ENCODE measurements around the gene NCK2. TPM values are rescaled to one million over a fixed set of nuclear protein-coding genes. Genes with fewer than 3 reads are reported as not detected.
"Not testable (repeated sequence)": the region's sequence is repeated elsewhere in the genome, so short reads cannot be mapped to it uniquely, and the experiment has no call there.

NCK2 gene
- polyA plus RNA-seq, 1 of the 3 experiments (the other 2 are of a cell fraction) = 42.8 TPM

- Histone ChIP-seq H3K4me1 (ENCODE audit: control insufficient read depth in 1 of 2, insufficient read depth in 2 of 2, low read depth in 1 of 2, low read length in 1 of 2) (peaks cover 0 to 3% of the 10 kb centered on the region in 2 experiments; a peak in 1 of 4 replicates), H3K4me3 (ENCODE audit: low read depth in 2 of 2, low read length in 1 of 2) (no peak overlapping the region), H4K20me1 (ENCODE audit: insufficient read depth) (no peaks in the 10 kb centered on the region), H2AFZ (ENCODE audit: low read depth) (no peak overlapping the region), H3K27ac (ENCODE audit: low read depth in 2 of 2, low read length in 1 of 2) (no peak overlapping the region), H3K36me3 (replicated peaks in 1 of 2; ENCODE audit: control insufficient read depth in 1 of 2, insufficient read depth in 2 of 2, low read length in 1 of 2) (peaks cover 3 to 5% of the 10 kb centered on the region in 2 experiments), H3K79me2 (ENCODE audit: insufficient read depth) (peaks cover 6% of the 10 kb centered on the region; the same call in 1 of the 2 replicates), H3F3A (replicated peaks; ENCODE audit: insufficient read depth) (no peaks in the 10 kb centered on the region), H3K9me3 (0 out of 2 replicates have a peak, but pooled peaks cover 9% of the 10 kb centered on the region), H3K27me3 (ENCODE audit: insufficient read depth) (no peaks in the 10 kb centered on the region), H3K4me2 (no peak overlapping the region), H3K9me2 (no peaks in the 10 kb centered on the region), H3K9ac (no peak overlapping the region)
- no peak for TF ChIP-seq PBX3 (IDR thresholded peaks at IDR 0.05)
- TF ChIP-seq IRF3 (IDR thresholded peaks at IDR 0.05; ENCODE audit: low read depth, low read length) = no peak
- no peak for TF ChIP-seq TAF1 (IDR thresholded peaks at IDR 0.05; ENCODE audit: borderline replicate concordance, low read depth, low read length)
- no peak for TF ChIP-seq MEF2A (IDR thresholded peaks at IDR 0.05; ENCODE audit: borderline replicate concordance, low read depth)
- DNase-seq = no peak
- ChIA-PET POLR2A (no interaction called here), CTCF (no interaction called here)
- 84% methylated on average over 3 of the region's 4 CpGs for WGBS (ENCODE audit: low lambda C conversion rate)
Observed at GRCh38 chr2:105896765-105897163, 152.1 kb downstream of the NCK2 start.

GRCh38 chr2:105897694-105898093 lies 153.0 kb downstream of the NCK2 start:
- H3K4me1 ChIP-seq (ENCODE audit: control insufficient read depth in 1 of 2, insufficient read depth in 2 of 2, low read depth in 1 of 2, low read length in 1 of 2); H3K27ac ChIP-seq (ENCODE audit: low read depth in 2 of 2, low read length in 1 of 2); DNase-seq; H3K9me2 ChIP-seq; H2AFZ ChIP-seq (ENCODE audit: low read depth); H3K4me3 ChIP-seq (ENCODE audit: low read depth in 2 of 2, low read length in 1 of 2); H3K9ac ChIP-seq; H3F3A ChIP-seq (replicated peaks; ENCODE audit: insufficient read depth); H3K4me2 ChIP-seq; H3K36me3 ChIP-seq (replicated peaks in 1 of 2; ENCODE audit: control insufficient read depth in 1 of 2, insufficient read depth in 2 of 2, low read length in 1 of 2); H4K20me1 ChIP-seq (ENCODE audit: insufficient read depth); H3K9me3 ChIP-seq; H3K79me2 ChIP-seq (ENCODE audit: insufficient read depth); H3K27me3 ChIP-seq (ENCODE audit: insufficient read depth): not testable (repeated sequence)
- 93% methylated on average over 1 of the region's 1 CpG for WGBS (ENCODE audit: low lambda C conversion rate)
- CTCF ChIA-PET = interaction anchor here (0.6 kb wide), 1 partner anchor 32 kb away, joined by 3 read pairs; no protein-coding TSS in a partner anchor
- POLR2A ChIA-PET = interaction anchor here (0.7 kb wide), 1 partner anchor 778 kb away, joined by 5 read pairs; no protein-coding TSS in a partner anchor

GRCh38 chr2:105903051-105903674 lies 158.5 kb downstream of the NCK2 start:
- ChIA-PET POLR2A (no interaction called here), CTCF (no interaction called here)
- Histone ChIP-seq H2AFZ (ENCODE audit: low read depth) (no peak overlapping the region), H3F3A (replicated peaks; ENCODE audit: insufficient read depth) (no peaks in the 10 kb centered on the region), H4K20me1 (ENCODE audit: insufficient read depth) (no peaks in the 10 kb centered on the region), H3K36me3 (replicated peaks in 1 of 2; ENCODE audit: control insufficient read depth in 1 of 2, insufficient read depth in 2 of 2, low read length in 1 of 2) (no peaks in the 10 kb centered on the region), H3K9me2 (no peaks in the 10 kb centered on the region), H3K4me3 (ENCODE audit: low read depth in 2 of 2, low read length in 1 of 2) (no peak overlapping the region), H3K79me2 (ENCODE audit: insufficient read depth) (no peaks in the 10 kb centered on the region), H3K4me1 (ENCODE audit: control insufficient read depth in 1 of 2, insufficient read depth in 2 of 2, low read depth in 1 of 2, low read length in 1 of 2) (no peaks in the 10 kb centered on the region), H3K4me2 (no peak overlapping the region), H3K27ac (ENCODE audit: low read depth in 2 of 2, low read length in 1 of 2) (no peak overlapping the region), H3K9me3 (0 out of 2 replicates have a peak, but pooled peaks cover 3% of the 10 kb centered on the region), H3K27me3 (ENCODE audit: insufficient read depth) (no peaks in the 10 kb centered on the region), H3K9ac (no peak overlapping the region)
- 88% methylated on average over 7 of the region's 7 CpGs for WGBS (ENCODE audit: low lambda C conversion rate)
- DNase-seq = no peak
- TF ChIP-seq GABPA (IDR thresholded peaks at IDR 0.05; ENCODE audit: low read depth) (no peak), RAD21 (IDR thresholded peaks at IDR 0.05; ENCODE audit: low read length) (no peak), FOXJ3 (CRISPR knock-in tag; IDR thresholded peaks at IDR 0.05) (no peak), POLR2AphosphoS5 (IDR thresholded peaks at IDR 0.05; ENCODE audit: low read depth, low read length) (no peak), USF2 (IDR thresholded peaks at IDR 0.05; ENCODE audit: borderline replicate concordance, low read depth, low read length) (no peak), FOSL2 (IDR thresholded peaks at IDR 0.05; ENCODE audit: borderline replicate concordance, low read depth) (no peak), JUND (IDR thresholded peaks at IDR 0.05) (no peak), NFIC (IDR thresholded peaks at IDR 0.05; ENCODE audit: borderline replicate concordance) (no peak), RFX5 (IDR thresholded peaks at IDR 0.05; ENCODE audit: low read length) (no peak), FOXM1 (IDR thresholded peaks at IDR 0.05; ENCODE audit: low read depth) (no peak)

All from SK-N-SH (cell line).